NCI-H446 treated with DMSO at 0.1 percent for 48 hours (cell line): ENCODE measurements around the gene CYP39A1.

Experiments
- DNase-seq: peaks from one replicate; lab custom pipeline; 2025; lab: John Stamatoyannopoulos, UW

CYP39A1 gene

DNA sequence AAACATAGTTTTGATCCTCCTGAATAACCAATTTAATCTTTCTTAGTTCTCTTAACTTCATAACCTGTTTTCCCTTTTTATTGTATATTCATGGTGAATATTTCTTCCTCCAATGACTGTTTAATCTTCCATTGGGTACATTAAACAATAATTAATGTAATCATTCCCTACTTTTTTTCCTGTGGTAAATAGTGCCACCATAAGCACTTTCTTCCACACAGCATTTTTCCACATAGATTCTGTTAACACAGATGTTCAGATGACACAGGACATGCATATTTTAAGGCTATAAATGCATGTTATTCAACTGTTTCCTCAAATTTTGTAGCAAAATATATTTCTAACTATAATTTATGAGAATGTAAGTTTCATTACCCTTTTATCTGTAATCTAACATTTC lies 61.9 kb downstream of the CYP39A1 start:
- DNase-seq, result no peak

DNA sequence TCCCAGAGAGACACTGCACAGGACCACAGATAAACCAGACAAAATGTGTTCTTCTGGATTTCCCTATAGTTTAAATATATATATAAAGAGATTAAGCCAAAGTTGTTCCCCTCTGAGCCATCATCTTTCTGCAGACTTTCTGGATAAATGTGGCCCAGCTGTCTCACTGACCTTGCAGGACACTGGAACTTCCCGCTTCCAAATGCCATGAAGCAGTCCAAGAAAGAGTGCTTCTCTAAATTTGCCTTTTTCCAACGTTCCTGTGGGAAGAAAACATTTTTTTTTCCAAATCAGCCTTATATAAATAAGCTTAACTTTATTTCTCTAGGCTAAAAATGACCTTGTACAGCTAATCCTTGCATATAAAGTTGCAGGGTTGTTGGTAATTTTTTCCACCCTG lies 65.7 kb downstream of the CYP39A1 start:
- no peak for DNase-seq

DNA sequence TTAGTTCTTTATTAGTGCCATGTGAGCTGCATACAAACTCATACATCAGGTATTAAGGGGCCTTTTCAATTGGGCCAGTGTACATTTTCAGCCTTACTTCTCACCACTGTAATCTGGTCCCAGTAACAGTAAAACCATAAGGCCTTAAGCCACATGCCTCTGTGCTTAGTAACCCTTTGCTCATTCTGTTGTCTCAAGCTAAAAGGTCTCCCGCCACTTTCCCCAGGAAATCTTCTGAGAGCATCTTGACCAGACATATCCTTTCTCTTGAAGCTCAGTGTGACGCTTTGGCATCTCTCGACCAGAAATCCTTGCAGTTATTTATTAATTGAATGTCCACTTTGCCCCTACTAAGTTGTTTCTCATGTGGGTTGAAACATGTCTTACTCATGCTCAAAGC lies 68.0 kb downstream of the CYP39A1 start:
- DNase-seq, result no peak

DNA sequence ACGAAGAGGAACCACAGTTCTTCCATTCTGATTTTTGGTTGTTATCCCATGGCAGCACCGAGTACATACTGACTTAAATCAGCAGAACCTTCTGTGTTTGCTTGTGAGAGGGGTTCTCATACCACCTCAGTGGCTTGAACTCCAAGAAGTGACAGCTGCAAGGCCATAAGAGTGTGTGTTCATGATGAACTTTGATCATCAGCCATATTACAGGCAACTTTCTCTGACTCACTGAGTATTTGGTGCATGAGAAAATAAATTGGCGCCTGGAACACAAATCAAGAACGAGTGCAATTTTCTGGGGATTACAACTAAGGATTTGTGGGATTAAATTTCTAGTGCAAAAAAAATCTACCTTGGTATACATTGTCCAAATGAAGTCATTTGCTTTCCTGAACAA lies 68.9 kb downstream of the CYP39A1 start:
- no peak for DNase-seq

DNA sequence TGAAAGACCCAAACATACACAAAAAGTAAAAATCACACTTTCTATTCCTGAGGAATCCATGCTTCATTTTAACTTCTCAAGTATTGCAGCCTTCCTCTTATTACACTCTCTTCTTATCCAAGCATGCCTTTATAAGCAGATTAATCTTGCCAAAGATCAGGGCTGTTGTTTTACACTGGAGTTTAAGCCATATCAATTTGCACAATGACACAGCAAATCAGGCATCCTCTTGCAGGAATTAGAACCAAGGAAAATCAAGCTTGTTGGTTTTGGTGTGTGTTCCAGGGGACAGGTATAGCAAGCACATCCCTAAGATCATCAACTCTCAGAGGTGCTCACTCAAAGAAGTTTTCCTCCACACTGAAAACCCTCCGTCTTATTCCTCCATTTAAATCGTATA lies 69.5 kb downstream of the CYP39A1 start:
- no peak for DNase-seq

DNA sequence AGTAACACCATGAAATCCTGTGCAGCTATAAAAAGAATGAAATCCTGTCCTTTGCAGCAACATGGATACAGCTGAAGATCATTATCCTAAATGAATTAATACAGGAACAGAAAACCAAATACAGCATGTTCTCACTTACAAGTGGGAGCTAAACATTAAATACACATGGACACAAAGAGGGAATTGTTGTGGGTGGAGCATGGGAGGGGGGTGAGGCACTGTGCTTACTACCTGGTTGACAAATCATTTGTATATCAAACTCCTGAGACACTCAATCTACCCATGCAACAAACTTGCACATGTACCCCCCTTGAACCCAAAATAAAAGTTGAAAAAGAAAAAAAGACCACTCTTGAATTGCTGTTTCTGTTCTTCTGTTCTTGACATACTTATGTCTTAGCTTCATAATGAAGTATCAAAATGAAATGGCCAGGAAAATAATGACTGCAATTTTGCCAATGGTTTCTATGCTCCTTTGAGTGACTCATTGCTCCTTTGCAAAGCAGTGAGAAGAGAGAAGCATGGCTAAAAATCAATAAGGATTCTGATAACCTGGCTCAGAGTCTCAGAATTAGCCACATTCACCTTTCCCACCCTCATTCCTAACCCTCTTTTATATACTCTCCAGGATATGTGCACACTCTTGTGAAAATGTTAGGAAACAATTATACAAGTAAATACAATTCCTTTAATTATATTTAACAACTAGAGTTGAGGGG lies 71.0 kb downstream of the CYP39A1 start:
- no peak for DNase-seq

DNA sequence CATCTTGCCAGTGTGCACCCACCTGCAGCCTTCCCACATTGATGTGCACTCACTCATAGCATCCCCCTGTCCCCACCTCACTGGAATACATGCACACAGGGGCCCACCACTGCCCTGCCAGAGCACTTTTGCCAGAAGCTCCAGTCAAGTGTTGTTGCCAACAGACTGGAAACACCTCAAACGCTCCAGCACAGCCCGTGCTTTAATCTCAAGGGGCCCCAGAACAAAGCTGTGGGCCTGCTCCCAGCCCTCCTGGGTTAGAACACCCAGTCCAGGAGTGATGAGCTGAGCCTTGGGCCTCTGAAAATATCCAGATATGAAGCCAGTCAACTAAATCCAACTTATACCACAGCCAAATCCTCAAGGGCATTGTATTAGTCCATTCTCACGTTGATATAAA lies 77.1 kb downstream of the CYP39A1 start:
- no peak for DNase-seq

DNA sequence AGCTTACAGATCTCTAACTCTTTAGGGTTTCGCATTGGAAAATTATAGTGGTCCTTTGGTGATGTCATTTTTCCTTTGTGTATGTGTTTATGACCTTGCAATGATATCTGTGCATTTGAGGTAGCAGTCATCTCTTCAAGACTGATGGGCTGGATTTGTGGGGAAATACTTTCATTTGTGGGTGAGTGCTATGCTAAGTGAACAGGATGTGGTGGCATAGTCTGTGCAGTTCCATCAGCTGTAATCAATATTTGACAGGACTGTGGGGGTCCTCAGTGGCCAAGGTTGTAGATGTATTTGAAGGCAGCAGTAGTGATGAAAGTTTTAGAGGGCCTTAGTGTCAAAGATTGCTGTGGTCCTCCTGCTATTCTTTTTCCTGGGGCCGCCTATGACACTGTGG lies 79.5 kb downstream of the CYP39A1 start:
- DNase-seq, result no peak

DNA sequence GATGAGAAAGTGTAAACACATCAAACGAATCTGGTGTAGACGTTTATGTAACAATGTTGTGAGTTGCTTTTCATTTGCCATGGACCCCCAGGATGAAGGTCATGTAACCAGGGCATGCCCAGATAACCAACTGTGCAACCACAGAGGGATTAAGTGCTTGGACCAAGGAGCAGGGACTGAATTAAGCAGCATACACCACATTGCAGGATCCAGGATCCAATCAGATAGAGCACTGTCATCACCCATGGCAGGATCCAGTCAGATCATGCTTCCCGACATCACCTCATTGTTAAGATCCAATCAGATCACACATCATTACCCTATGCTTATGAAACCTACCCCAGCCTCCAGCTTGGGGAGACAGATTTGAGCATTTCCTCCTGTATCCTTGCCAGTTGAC lies 87.1 kb downstream of the CYP39A1 start:
- DNase-seq, result no peak

DNA sequence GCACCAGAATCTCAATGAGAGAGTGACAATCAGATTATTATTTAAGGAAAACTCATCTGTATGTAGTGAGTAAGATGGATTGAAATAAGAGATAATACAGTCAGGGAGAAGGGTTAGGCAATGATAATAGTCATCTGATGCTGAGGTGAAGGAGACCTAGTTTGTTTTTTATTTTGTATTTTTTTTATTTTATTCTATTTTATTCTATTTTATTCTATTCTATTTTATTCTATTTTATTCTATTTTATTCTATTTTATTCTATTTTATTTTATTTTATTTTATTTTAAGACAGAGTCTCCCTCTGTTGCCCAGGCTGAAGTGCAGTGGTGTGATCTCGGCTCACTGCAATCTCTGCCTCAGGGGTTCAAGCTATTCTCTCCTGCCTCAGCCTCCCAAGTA lies 88.7 kb downstream of the CYP39A1 start:
- no peak for DNase-seq

DNA sequence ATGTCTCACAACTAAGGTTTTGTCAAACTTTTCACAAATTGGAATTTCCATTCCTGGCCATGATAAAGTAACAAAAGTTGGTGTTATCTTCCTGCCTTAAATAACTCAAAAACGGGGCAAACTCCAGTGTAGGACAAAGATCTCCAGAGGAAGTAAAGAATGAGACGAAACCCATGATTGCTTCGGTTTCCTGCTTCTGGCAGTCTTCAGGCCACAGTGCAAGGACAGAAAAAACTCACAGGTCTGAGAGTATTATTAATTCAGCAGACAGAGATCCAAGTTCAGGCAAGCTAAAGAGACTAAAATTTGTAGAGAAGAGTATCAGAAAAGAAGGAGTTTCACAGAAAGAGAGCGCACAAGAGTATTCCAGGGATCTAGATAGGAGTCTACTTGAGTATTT lies 96.6 kb downstream of the CYP39A1 start:
- DNase-seq, result no peak

DNA sequence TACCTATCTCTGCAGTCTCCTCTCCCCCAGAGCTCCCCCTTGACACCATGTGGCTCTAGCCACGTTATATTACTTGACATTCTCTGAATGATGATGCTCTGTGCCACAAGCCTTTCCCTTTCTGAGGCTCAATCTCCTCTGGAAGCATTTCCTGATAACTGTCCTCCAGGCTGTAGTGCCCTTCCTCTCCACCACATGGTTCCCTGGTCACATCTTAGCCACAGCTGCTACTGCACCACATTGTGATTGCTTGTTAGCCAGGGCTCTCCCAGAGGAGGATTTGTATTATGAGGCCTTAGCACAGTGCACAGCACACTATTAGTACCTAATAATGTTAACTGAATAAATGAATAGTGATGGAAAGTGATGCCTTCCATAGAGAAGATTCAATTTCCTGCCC lies 97.5 kb downstream of the CYP39A1 start:
- DNase-seq, result no peak

DNA sequence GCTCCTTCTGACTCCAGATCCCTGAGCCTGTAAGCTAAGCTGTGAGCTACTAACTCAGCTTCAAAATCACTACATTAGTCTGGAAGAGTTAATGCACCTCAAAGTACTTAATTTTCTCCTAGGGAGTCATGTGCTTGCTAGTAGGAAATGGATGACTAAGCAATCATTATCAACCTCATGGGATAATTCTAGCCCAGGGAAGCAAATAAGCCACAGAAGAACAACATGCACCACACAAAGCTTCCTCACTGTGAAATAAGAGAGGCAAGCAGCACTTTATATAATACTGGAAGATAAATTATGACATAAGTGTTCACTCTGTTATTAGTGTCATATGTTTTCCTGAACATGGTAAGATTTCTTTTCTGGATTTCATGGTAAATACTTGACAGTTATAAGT lies 103.5 kb downstream of the CYP39A1 start:
- no peak for DNase-seq

DNA sequence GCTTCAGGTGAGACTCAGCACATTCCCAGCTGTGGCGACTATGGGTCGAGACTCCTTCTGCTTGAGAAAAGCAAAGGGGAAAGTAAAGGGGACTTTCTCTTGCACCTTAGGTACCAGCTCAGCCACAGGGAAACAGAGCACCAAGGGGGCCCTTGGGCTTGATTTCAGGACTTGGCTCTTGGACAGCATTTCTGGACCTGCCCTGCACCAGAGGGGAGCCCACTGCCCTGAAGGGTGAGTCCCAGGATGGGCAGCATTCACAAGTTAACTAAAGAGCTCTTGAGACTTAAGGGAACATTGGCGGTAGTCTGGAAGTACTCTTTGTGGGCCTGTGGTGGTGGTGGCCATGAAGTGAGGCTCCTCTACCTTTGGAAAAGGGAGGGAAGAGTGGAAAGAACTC lies 111.1 kb downstream of the CYP39A1 start:
- DNase-seq, result no peak

DNA sequence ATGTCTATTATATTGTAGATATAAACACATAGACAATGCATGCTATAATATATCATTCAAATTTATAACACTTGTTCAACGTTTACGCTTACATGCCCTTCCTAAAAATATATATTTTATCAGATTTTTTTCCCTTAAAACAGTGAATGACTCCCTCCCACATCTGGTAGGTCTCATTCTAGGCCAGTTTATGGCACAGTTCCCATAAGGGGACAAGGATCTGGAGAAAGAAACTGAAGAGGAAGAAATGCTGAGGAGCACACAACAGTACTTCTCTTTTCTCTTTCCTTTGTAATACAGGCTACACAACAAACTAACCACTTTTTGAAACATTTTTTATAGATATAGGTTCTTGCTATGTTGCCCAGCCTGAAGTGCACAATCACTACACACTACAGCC lies 112.8 kb downstream of the CYP39A1 start:
- DNase-seq, result no peak

DNA sequence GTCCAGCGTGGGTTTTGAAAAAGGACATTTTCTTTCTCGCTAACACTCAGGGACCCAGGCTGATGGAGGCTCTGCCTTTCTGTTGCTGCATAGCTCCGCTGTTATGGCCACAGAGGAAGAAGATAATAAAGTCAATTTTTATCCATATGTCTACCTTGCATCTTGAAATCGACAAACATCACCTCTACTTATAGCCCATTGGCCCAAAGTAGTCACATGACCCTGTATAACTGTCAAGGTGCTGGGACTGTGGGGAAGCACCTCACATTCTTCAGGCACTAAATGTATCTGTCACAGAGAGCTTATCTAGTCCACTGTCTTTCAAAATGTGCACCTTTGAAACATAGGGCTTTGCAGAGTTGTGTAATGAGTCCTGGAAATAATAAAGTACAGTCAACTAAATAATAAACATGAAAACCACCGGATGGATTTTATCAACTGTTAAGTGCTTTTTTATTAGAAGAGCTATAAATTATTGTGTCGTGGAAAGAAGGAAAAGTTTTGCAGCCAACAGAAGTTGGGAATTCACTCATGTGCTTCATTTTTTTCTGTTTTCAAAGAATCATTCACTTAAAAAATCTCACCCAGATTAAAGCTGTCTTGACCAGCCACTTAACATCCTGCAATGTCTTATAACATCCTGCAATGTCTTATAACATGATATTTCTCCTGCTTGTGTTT lies 113.7 kb downstream of the CYP39A1 start:
- no peak for DNase-seq

DNA sequence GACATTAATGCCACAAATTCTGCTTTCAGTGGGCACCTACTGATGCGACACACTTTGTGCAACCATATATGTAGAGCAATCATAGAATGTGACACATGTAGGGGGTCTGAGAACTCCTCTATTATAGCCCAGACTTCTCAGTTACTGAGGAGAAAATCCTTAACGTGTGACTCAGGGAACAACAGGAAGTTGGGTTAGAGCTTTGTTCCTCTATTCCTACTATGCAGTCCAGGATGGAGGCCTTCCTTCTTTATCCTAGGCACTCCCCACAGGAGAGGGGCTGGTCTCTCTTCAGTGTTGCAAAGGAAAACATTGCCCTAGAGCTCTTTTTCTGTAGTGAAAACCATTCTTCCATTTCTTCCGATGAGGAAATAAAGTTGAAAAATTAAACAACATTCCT lies 121.7 kb downstream of the CYP39A1 start:
- no peak for DNase-seq

DNA sequence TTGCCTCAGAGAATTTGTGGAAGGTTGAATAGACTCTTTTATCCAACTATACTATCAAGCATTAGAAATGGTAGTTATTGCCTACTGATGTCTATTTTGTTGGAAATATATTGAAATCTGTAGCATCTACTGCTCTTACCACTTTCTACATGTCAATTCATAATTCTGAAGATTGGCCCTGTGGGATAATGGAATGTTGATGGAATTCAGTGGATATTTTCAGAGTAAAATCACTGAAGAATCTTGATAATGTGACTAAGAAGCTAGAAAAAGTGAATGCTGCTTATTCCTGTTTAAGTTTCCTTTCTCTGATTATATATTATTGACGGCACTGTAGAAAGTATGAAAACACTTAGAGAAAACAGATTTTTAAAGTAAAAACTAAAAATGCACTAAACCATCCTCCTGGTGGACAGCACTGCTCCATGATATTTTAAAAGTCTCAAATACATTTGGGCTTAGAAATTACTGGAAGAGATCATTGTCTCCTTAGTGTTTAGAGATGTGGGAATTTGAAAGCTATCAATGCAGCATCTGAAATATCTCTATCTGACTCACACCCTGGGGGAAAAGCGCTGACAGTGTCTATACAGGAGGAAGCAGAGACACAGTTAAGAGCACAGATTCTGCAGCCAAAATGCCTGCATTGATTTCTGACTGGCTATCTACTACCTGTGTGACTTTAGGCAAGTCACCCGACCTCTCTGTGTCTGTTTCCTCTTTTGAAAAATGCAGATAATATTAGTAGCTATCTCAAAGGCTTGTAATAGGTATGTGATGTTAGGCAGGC lies 123.5 kb downstream of the CYP39A1 start:
- DNase-seq, result no peak

DNA sequence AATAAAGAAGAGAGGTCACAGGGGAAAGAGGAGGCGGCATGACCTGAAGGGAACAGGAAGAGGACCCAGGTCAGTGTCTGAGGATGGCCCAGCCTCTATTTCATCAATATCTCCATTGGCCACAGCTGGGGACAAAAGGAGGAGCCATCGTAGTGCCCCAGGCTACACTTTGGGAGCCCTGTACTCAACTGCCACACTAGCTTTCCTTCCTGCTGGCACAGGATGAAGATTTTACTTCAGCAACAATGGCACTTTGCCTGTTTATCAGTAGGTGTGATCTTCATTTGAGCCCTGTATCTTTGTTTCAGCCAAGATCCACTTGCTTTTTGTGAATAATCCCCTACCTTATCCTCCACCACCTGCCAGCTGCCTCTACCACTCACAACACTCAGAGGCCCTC lies 126.0 kb downstream of the CYP39A1 start:
- no peak for DNase-seq

DNA sequence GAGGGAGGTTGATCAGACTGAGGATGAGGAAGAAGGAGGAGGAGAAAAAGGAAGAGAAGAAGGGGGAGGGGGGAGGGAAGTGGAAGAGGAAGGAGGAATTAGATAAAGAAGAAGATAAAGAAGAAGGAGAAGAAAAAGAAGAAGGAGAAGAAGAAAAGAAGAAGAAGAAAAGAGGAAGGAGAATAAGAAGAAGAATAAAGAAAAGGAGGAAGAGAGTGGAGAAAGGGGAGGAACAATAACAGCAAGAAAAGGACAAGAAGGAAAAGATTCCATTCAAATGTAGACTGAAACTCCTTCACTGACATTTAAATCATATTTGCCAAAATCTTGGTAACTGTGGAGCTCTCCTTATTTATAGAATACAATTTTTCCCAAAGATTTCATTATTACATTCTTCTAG lies 127.0 kb downstream of the CYP39A1 start:
- no peak for DNase-seq

DNA sequence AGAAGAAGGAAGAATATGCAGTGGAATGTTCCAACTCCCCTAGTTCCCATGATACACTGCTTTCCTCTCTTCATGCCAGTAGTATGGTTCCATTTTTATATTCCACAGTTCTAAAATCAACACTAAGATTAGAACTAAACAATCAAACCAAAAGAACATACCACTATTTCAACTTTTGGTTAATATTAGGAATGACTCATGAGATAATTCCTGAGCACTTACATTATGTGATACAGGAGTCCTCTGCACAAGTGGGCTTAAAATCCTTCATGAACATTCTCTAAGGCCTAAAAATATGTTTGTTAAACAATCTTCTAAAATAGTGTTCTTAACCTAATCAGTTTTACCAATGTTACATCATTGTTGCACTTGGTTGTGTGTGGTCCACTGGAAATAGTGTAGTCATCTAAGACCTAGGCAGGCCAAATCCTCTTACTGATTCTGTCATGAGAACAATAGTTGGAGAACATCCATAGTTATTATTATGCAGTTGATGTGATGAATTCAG lies 131.1 kb downstream of the CYP39A1 start:
- DNase-seq, result no peak

DNA sequence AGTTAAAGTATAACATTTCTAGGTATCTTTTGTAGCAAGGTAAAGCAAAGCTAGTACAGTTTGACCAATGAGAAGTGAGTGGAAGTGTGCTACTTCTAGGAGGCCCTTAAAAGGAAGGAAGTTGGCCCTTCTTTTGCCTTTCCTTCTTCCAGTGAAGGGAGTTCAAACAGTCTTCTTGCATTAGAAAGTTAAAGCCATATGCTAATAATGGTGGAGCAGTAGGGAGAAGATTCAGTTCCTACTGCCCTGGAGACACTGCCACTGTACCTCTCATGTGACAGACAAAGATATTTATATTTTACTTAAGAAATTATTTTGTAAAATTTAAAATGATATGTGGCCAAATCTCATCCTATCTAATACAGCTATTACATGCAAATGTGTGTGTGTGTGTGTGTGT lies 135.4 kb downstream of the CYP39A1 start:
- no peak for DNase-seq

DNA sequence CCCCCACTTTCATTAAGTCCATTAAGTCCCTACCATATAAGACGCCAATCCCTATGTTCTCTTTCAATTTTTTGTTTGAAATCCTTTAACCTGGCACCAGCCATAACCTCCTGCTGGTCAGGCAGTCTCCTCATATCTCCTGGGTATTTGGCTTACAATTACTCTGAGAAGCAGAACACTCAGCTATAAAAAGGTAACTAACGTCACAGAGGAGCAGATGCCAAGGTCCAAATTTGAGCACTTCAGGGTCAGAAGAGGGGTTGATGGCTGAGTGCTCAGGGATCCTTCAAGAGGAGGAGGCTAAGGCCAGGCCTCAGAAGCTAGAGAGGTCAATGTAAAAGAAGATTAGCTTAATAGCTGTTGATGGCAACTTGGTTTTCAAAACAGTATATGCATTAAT lies 139.1 kb downstream of the CYP39A1 start:
- DNase-seq, result no peak
